Measurements from ENCODE around the gene FOXC1. TPM values are rescaled to one million over a fixed set of nuclear protein-coding genes. Genes with fewer than 3 reads are reported as not detected.

FOXC1 gene
- total RNA-seq, 1 experiment from 2014 or later, result not detected

DNA sequence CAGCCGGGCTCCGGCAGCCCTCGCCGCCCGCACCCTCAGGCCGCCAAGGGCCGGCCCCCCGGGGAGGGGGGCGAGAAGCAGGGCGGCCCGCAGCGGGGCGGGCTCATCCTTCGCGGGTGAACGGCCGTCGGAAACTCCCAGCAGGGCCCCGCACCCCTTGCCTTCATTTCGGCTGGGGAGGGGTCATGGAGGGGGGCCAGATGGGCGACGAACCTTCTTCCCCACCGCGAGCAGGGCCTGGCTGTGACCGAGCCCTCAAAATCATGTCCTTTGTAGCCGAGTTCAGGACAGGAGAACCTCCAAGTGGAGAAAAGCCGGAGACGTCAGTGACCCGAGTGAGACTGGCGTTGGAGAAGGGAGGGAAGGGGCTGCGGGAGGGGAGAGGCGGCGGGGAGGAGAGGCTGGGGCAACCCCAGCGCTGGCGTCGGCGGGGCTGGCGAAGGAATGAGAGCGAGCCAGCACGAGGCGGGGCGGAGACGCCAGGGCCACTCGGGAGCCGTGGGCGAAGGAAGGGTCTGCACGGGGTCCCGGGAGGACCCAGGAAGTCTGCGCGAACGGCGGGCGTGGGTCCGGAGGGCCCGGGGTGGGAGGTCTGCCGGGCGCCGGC is 571 bp upstream of the FOXC1 start:
- Histone ChIP-seq H3K9me3 (ENCODE audit: low read length) (no peaks in the 10 kb centered on the region), H3K4me3 (ENCODE audit: low read length) (no peak overlapping the region), H2AFZ (ENCODE audit: low read length) (no peak overlapping the region), H3K9me2 (replicated peaks; ENCODE audit: insufficient read depth, low read length) (no peaks in the 10 kb centered on the region), H3K27ac (ENCODE audit: low read length) (no peak overlapping the region), H3K4me1 (ENCODE audit: low read length) (peaks cover 2% of the 10 kb centered on the region; the same call in 1 of the 2 replicates), H3K9ac (ENCODE audit: low read length) (no peak overlapping the region), H3K4me2 (ENCODE audit: low read depth, low read length, poor library complexity, severe bottlenecking) (no peak overlapping the region), H3K27me3 (ENCODE audit: low read length) (no peaks in the 10 kb centered on the region), H3K79me2 (ENCODE audit: low read length) (no peaks in the 10 kb centered on the region), H4K20me1 (ENCODE audit: insufficient read depth, low read depth, low read length) (no peaks in the 10 kb centered on the region), H3K36me3 (ENCODE audit: insufficient read depth, low read length) (no peaks in the 10 kb centered on the region)
- DNase-seq, result no peak

DNA sequence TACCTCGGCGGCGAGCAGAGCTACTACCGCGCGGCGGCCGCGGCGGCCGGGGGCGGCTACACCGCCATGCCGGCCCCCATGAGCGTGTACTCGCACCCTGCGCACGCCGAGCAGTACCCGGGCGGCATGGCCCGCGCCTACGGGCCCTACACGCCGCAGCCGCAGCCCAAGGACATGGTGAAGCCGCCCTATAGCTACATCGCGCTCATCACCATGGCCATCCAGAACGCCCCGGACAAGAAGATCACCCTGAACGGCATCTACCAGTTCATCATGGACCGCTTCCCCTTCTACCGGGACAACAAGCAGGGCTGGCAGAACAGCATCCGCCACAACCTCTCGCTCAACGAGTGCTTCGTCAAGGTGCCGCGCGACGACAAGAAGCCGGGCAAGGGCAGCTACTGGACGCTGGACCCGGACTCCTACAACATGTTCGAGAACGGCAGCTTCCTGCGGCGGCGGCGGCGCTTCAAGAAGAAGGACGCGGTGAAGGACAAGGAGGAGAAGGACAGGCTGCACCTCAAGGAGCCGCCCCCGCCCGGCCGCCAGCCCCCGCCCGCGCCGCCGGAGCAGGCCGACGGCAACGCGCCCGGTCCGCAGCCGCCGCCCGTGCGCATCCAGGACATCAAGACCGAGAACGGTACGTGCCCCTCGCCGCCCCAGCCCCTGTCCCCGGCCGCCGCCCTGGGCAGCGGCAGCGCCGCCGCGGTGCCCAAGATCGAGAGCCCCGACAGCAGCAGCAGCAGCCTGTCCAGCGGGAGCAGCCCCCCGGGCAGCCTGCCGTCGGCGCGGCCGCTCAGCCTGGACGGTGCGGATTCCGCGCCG is 994 bp downstream of the FOXC1 start:
- Histone ChIP-seq H3K9me3 (ENCODE audit: low read length) (no peaks in the 10 kb centered on the region), H2AFZ (ENCODE audit: low read length) (no peak overlapping the region), H3K9ac (ENCODE audit: low read length) (no peak overlapping the region), H3K9me2 (replicated peaks; ENCODE audit: insufficient read depth, low read length) (no peaks in the 10 kb centered on the region), H3K27ac (ENCODE audit: low read length) (no peak overlapping the region), H3K4me3 (ENCODE audit: low read length) (no peak overlapping the region), H3K27me3 (ENCODE audit: low read length) (no peaks in the 10 kb centered on the region), H4K20me1 (ENCODE audit: insufficient read depth, low read depth, low read length) (no peaks in the 10 kb centered on the region), H3K4me2 (ENCODE audit: low read depth, low read length, poor library complexity, severe bottlenecking) (no peak overlapping the region), H3K4me1 (ENCODE audit: low read length) (peaks cover 2% of the 10 kb centered on the region; the same call in 1 of the 2 replicates), H3K36me3 (ENCODE audit: insufficient read depth, low read length) (no peaks in the 10 kb centered on the region), H3K79me2 (ENCODE audit: low read length) (no peaks in the 10 kb centered on the region)
- DNase-seq, result no peak

DNA sequence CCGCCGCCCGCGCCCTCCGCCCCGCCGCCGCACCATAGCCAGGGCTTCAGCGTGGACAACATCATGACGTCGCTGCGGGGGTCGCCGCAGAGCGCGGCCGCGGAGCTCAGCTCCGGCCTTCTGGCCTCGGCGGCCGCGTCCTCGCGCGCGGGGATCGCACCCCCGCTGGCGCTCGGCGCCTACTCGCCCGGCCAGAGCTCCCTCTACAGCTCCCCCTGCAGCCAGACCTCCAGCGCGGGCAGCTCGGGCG is 1.5 kb downstream of the FOXC1 start:
- H3K27me3 ChIP-seq (ENCODE audit: low read length), result no peaks in the 10 kb centered on the region
- H3K9me3 ChIP-seq (ENCODE audit: low read length), result no peaks in the 10 kb centered on the region

DNA sequence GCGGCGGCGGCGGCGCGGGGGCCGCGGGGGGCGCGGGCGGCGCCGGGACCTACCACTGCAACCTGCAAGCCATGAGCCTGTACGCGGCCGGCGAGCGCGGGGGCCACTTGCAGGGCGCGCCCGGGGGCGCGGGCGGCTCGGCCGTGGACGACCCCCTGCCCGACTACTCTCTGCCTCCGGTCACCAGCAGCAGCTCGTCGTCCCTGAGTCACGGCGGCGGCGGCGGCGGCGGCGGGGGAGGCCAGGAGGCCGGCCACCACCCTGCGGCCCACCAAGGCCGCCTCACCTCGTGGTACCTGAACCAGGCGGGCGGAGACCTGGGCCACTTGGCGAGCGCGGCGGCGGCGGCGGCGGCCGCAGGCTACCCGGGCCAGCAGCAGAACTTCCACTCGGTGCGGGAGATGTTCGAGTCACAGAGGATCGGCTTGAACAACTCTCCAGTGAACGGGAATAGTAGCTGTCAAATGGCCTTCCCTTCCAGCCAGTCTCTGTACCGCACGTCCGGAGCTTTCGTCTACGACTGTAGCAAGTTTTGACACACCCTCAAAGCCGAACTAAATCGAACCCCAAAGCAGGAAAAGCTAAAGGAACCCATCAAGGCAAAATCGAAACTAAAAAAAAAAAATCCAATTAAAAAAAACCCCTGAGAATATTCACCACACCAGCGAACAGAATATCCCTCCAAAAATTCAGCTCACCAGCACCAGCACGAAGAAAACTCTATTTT is 2.0 kb downstream of the FOXC1 start:
- no peak for DNase-seq
- Histone ChIP-seq H3K4me3 (ENCODE audit: low read length) (no peak overlapping the region), H3K9ac (ENCODE audit: low read length) (no peak overlapping the region), H2AFZ (ENCODE audit: low read length) (no peak overlapping the region), H3K9me2 (replicated peaks; ENCODE audit: insufficient read depth, low read length) (no peaks in the 10 kb centered on the region), H3K9me3 (ENCODE audit: low read length) (no peaks in the 10 kb centered on the region), H3K36me3 (ENCODE audit: insufficient read depth, low read length) (no peaks in the 10 kb centered on the region), H3K4me1 (ENCODE audit: low read length) (peaks cover 2% of the 10 kb centered on the region; the same call in 1 of the 2 replicates), H3K79me2 (ENCODE audit: low read length) (no peaks in the 10 kb centered on the region), H3K27me3 (ENCODE audit: low read length) (no peaks in the 10 kb centered on the region), H4K20me1 (ENCODE audit: insufficient read depth, low read depth, low read length) (no peaks in the 10 kb centered on the region), H3K27ac (ENCODE audit: low read length) (no peak overlapping the region), H3K4me2 (ENCODE audit: low read depth, low read length, poor library complexity, severe bottlenecking) (no peak overlapping the region)

More for the DNA sequence above, 1.5 kb downstream of the FOXC1 start:
- Histone ChIP-seq H3K36me3 (ENCODE audit: insufficient read depth, low read length) (no peaks in the 10 kb centered on the region), H3K27ac (ENCODE audit: low read length) (no peak overlapping the region), H2AFZ (ENCODE audit: low read length) (no peak overlapping the region), H3K4me1 (ENCODE audit: low read length) (peaks cover 2% of the 10 kb centered on the region; the same call in 1 of the 2 replicates), H3K9me2 (replicated peaks; ENCODE audit: insufficient read depth, low read length) (no peaks in the 10 kb centered on the region), H4K20me1 (ENCODE audit: insufficient read depth, low read depth, low read length) (no peaks in the 10 kb centered on the region), H3K4me3 (ENCODE audit: low read length) (no peak overlapping the region), H3K79me2 (ENCODE audit: low read length) (no peaks in the 10 kb centered on the region), H3K9ac (ENCODE audit: low read length) (no peak overlapping the region), H3K4me2 (ENCODE audit: low read depth, low read length, poor library complexity, severe bottlenecking) (no peak overlapping the region)
- DNase-seq, result no peak

- Histone ChIP-seq H3K4me3 (ENCODE audit: low read length) (no peak overlapping the region), H3K9me3 (ENCODE audit: low read length) (no peaks in the 10 kb centered on the region), H4K20me1 (ENCODE audit: insufficient read depth, low read depth, low read length) (no peaks in the 10 kb centered on the region), H3K27ac (ENCODE audit: low read length) (no peak overlapping the region), H3K36me3 (ENCODE audit: insufficient read depth, low read length) (no peaks in the 10 kb centered on the region), H3K79me2 (ENCODE audit: low read length) (no peaks in the 10 kb centered on the region), H2AFZ (ENCODE audit: low read length) (no peak overlapping the region), H3K27me3 (ENCODE audit: low read length) (no peaks in the 10 kb centered on the region), H3K9ac (ENCODE audit: low read length) (no peak overlapping the region), H3K9me2 (replicated peaks; ENCODE audit: insufficient read depth, low read length) (no peaks in the 10 kb centered on the region), H3K4me1 (ENCODE audit: low read length) (no peaks in the 10 kb centered on the region; the same call in 1 of the 2 replicates), H3K4me2 (ENCODE audit: low read depth, low read length, poor library complexity, severe bottlenecking) (no peak overlapping the region)
- no peak for DNase-seq
Observed at GRCh38 chr6:1612299-1612973, 2.7 kb downstream of the FOXC1 start.

- Histone ChIP-seq H3K9ac (ENCODE audit: low read length) (no peak overlapping the region), H3K4me2 (ENCODE audit: low read depth, low read length, poor library complexity, severe bottlenecking) (no peak overlapping the region), H3K4me3 (ENCODE audit: low read length) (no peak overlapping the region), H3K36me3 (ENCODE audit: insufficient read depth, low read length) (no peaks in the 10 kb centered on the region), H3K4me1 (ENCODE audit: low read length) (no peaks in the 10 kb centered on the region), H3K9me3 (ENCODE audit: low read length) (no peaks in the 10 kb centered on the region), H3K9me2 (replicated peaks; ENCODE audit: insufficient read depth, low read length) (no peaks in the 10 kb centered on the region), H4K20me1 (ENCODE audit: insufficient read depth, low read depth, low read length) (no peaks in the 10 kb centered on the region), H3K79me2 (ENCODE audit: low read length) (no peaks in the 10 kb centered on the region), H2AFZ (ENCODE audit: low read length) (no peak overlapping the region), H3K27ac (ENCODE audit: low read length) (no peak overlapping the region), H3K27me3 (ENCODE audit: low read length) (no peaks in the 10 kb centered on the region)
- DNase-seq, result no peak
Observed at GRCh38 chr6:1612974-1613306, 3.2 kb downstream of the FOXC1 start.

DNA sequence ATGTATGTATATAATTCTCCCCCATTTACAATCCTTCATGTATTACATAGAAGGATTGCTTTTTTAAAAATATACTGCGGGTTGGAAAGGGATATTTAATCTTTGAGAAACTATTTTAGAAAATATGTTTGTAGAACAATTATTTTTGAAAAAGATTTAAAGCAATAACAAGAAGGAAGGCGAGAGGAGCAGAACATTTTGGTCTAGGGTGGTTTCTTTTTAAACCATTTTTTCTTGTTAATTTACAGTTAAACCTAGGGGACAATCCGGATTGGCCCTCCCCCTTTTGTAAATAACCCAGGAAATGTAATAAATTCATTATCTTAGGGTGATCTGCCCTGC is 3.6 kb downstream of the FOXC1 start:
- Histone ChIP-seq H3K4me2 (ENCODE audit: low read depth, low read length, poor library complexity, severe bottlenecking) (no peak overlapping the region), H3K27ac (ENCODE audit: low read length) (no peak overlapping the region), H3K9ac (ENCODE audit: low read length) (no peak overlapping the region), H3K4me3 (ENCODE audit: low read length) (no peak overlapping the region), H3K36me3 (ENCODE audit: insufficient read depth, low read length) (no peaks in the 10 kb centered on the region), H3K27me3 (ENCODE audit: low read length) (no peaks in the 10 kb centered on the region), H3K79me2 (ENCODE audit: low read length) (no peaks in the 10 kb centered on the region), H4K20me1 (ENCODE audit: insufficient read depth, low read depth, low read length) (no peaks in the 10 kb centered on the region), H2AFZ (ENCODE audit: low read length) (no peak overlapping the region), H3K4me1 (ENCODE audit: low read length) (no peaks in the 10 kb centered on the region), H3K9me3 (ENCODE audit: low read length) (no peaks in the 10 kb centered on the region), H3K9me2 (replicated peaks; ENCODE audit: insufficient read depth, low read length) (no peaks in the 10 kb centered on the region)
- no peak for DNase-seq
